Ovary (tissue), 9 donors: ENCODE data around the gene HEPH. TPM values are rescaled to one million over a fixed set of nuclear protein-coding genes. Genes with fewer than 3 reads are reported as not detected.

Experiments used
- DNase-seq, 5 donors: peaks; one replicate each; pipeline ENCODE4 v3.0.0-alpha.2; 2019 to 2020
- H3K27ac ChIP-seq, 2 donors: fragments of 200-600 bp; one replicate each; pipeline versions ENCODE4 v1.5.1 to v1.8.0; 2019 to 2022
- H3K27me3 ChIP-seq: fragments of 200-600 bp; one replicate; pipeline ENCODE4 v1.8.0; 2022
- H3K36me3 ChIP-seq: fragments of 200-600 bp; sonication (generic); one replicate; pipeline ENCODE4 v1.5.1; 2019
- H3K4me1 ChIP-seq: one replicate; pipeline ENCODE4 v1.8.1; 2013; ENCODE audit warnings: mild to moderate bottlenecking, moderate library complexity; ENCODE audit not compliant: insufficient read depth
- H3K4me3 ChIP-seq: fragments of 200-600 bp; sonication (generic); one replicate; pipeline ENCODE4 v1.5.1; 2017
- H3K9me3 ChIP-seq, 2 donors: fragments of 200-600 bp in 1 of 2; sonication (generic) in 1 of 2; one replicate each; pipeline versions ENCODE4 v1.5.1 to v1.8.1; 2013 to 2019; ENCODE audit warnings: mild to moderate bottlenecking in 1 of 2, moderate library complexity in 1 of 2
- EP300 ChIP-seq: sonication (generic); formaldehyde crosslinking; IDR thresholded peaks from one replicate; pipeline ENCODE4 v1.6.1; 2017; ENCODE audit warnings: antibody characterized with exemption
- POLR2A ChIP-seq: fragments of 450-650 bp; IDR thresholded peaks from one replicate; pipeline ENCODE4 v1.6.1; 2017; ENCODE audit warnings: antibody characterized with exemption, mild to moderate bottlenecking, moderate library complexity
- WGBS, 3 donors: extraction: QIAGEN DNeasy Blood & Tissue Kit in 1 of 3; methylation state at CpG; one replicate each; pipeline versions ENCODE4 v1.1.5 to v1.1.7; 2013 to 2017; 5-methylcytosine and 5-hydroxymethylcytosine counted together
- intact Hi-C, 4 donors: fragments of 100-400 bp; cut with DNase I; formaldehyde crosslinking; loops; one replicate each; pipeline versions ENCODE4 v1.11.0 to v1.15.1; 2022 to 2023
- polyA plus RNA-seq, 2 donors: library from polyadenylated mRNA; stranded (reverse); fragments of 200-250 nt in 1 of 2; fragments of 350-450 nt in 1 of 2; fragmentation: Illumina TruSeq in 1 of 2; extraction: RNeasy Lipid Tissue Mini Kit (QIAGEN cat#74804) in 1 of 2; gene quantifications; one replicate each; pipeline ENCODE4 v1.2.3, GENCODE V29; 2013 to 2014
- total RNA-seq, 7 donors: library from RNA; depleted of rRNA in 2 of 7; stranded (reverse); fragments of >200 nt in 2 of 7; fragmentation: NEBNext Ultra II Directional in 3 of 7; extraction: Animal tissue kit (Norgen Biotek cat#: 25700) in 3 of 7; gene quantifications; one replicate each; pipeline versions ENCODE4 v1.1.0 to v1.2.4, GENCODE V29; 2016 to 2023
- TF ChIP-seq, protein P1 (sequence below), 3 donors: fragments of 450-650 bp in 2 of 3; fragments of 200-600 bp in 1 of 3; IDR thresholded peaks; one replicate each; pipeline versions ENCODE4 v1.5.1 to v1.8.0; 2016 to 2022; ENCODE audit warnings: antibody characterized with exemption in 3 of 3, mild to moderate bottlenecking in 1 of 3
- donor health status: DM: no; HTN: no; CAD: no; lungs with moderate emphysema.
- donor health status: DM: no; HTN: no; CAD: no.
- donor health status: Bipolar disorder and iron deficiency.
- donor health status: DM: yes; HTN: yes; CAD: no.
- donor health status: DM: no; HTN: no; CAD: no.
- donor health status: DM: yes; HTN: yes; CAD: no.

HEPH gene
- total and polyA plus RNA-seq, 9 donors, result 17.1 to 56.9 (median 21.0) TPM

DNA sequence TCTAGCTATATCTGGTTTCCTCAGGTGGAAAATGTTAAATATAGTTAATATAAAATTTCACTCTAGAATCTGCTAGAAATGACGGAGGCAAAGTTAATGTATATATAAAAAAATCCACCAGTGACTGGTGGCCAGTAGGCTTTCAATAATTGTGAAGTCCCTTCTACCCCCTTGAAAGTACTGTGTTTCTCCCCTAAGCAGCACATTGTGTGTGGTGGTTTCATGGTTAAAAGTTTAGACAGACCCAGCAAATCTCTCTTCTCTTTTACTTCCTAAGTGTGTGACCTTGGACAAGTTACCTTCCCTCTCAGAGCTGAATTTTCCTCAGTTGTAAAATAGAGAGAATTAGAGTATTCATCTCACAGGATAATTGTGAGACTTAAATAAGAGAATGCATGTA, 600 bp upstream of the HEPH start:
- Histone ChIP-seq H3K4me1 (no peaks in the 10 kb centered on the region), H3K27ac (no peak overlapping the region), H3K27me3 (no peaks in the 10 kb centered on the region), H3K9me3 (no peaks in the 10 kb centered on the region), H3K4me3 (no peak overlapping the region), H3K36me3 (no peaks in the 10 kb centered on the region)
- 49 to 62% (median 60%) methylated on average over 1 of the region's 1 CpG for WGBS, 3 donors
- TF ChIP-seq POLR2A (no peak), EP300 (no peak)
- TF ChIP-seq, protein P1, sequence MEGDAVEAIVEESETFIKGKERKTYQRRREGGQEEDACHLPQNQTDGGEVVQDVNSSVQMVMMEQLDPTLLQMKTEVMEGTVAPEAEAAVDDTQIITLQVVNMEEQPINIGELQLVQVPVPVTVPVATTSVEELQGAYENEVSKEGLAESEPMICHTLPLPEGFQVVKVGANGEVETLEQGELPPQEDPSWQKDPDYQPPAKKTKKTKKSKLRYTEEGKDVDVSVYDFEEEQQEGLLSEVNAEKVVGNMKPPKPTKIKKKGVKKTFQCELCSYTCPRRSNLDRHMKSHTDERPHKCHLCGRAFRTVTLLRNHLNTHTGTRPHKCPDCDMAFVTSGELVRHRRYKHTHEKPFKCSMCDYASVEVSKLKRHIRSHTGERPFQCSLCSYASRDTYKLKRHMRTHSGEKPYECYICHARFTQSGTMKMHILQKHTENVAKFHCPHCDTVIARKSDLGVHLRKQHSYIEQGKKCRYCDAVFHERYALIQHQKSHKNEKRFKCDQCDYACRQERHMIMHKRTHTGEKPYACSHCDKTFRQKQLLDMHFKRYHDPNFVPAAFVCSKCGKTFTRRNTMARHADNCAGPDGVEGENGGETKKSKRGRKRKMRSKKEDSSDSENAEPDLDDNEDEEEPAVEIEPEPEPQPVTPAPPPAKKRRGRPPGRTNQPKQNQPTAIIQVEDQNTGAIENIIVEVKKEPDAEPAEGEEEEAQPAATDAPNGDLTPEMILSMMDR (IDR thresholded peaks at IDR 0.05), result no peak
- no peak for DNase-seq
- intact Hi-C loops, result no loop called here

DNA sequence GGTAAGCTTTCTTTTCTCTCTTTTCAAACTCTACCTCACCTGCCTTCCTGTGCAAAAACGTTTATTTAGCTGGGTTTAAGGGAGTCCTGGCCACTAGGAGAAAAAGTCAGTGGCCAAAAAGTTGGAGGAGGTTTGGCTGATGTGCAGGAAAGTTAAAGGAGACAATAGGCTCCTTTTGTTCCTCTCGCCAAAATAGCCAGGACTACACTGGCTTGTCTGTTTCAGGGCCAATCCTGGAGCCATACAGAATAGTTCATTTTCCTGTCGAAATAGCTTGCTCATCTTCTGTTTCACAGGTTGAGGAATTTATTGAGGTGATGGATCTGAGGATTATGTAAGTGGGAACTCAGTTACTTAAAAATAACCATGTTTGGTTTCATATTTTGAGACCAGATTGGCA, 423 bp downstream of the HEPH start:
- no peak for TF ChIP-seq EP300
- TF ChIP-seq, protein P1 (IDR thresholded peaks at IDR 0.05), result no peak

DNA sequence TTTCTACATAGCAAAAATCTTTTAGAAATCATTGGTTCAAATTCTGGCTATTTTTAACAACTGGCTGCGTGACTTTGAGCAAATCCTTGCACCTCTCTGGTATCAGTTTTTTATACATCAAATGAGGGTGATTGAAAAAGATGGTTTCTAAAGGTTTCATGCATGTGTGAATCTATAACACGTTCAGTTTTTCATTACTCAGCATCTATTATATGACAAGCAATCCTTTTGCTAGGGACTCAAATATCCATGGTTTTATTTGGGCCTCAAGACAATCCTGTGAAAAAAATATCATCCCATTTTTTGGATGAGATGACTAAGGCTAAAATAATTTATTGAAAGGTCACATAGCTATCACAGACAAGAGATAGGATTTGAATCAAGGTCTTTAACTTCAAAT, 884 bp downstream of the HEPH start:
- TF ChIP-seq EP300 (no peak), POLR2A (no peak)
- TF ChIP-seq, protein P1 (IDR thresholded peaks at IDR 0.05), result no peak
- Histone ChIP-seq H3K4me3 (peak overlapping the region; percentile 21), H3K4me1 (no peaks in the 10 kb centered on the region), H3K27me3 (no peaks in the 10 kb centered on the region), H3K9me3 (no peaks in the 10 kb centered on the region), H3K36me3 (no peaks in the 10 kb centered on the region), H3K27ac (no peak overlapping the region)
- WGBS, 3 donors, result 9 to 14% (median 12%) methylated on average over 2 of the region's 2 CpGs
- no peak for DNase-seq
- intact Hi-C loops, result no loop called here

More for the DNA sequence above, 423 bp downstream of the HEPH start:
- Histone ChIP-seq H3K27me3 (no peaks in the 10 kb centered on the region), H3K27ac (no peak overlapping the region), H3K4me3 (peak overlapping the region; percentile 21), H3K4me1 (no peaks in the 10 kb centered on the region), H3K9me3 (no peaks in the 10 kb centered on the region), H3K36me3 (no peaks in the 10 kb centered on the region)
- 8 to 17% (median 16%) methylated on average over 3 of the region's 3 CpGs for WGBS, 3 donors
- no peak for DNase-seq
- intact Hi-C loops, result no loop called here

DNA sequence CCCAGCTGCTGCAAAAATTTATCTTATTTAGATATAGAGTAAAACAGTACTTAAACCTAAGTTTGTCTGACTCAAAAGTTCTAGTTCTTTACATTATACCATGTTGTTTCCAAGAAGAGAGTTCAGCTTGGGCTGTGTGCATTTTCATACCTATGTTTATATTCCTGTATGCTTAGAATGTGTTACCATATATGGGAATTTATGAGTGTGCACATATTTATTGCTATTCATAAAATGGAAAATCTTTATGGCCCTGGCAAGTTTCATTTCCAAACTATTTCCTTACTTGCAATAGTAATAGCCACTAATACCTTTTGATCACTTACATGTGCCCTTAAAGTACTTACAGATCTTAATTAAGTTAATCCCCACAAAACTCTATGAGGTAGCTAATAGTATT, 2.6 kb downstream of the HEPH start:
- H3K9me3 ChIP-seq, result no peaks in the 10 kb centered on the region
- no peak overlapping the region for H3K4me3 ChIP-seq
- no peaks in the 10 kb centered on the region for H3K27me3 ChIP-seq
- DNase-seq, result no peak
- H3K36me3 ChIP-seq, result no peaks in the 10 kb centered on the region
- no peak overlapping the region for H3K27ac ChIP-seq
- H3K4me1 ChIP-seq, result no peaks in the 10 kb centered on the region
- intact Hi-C loops, result no loop called here
- TF ChIP-seq EP300 (no peak), POLR2A (no peak)
- TF ChIP-seq, protein P1 (IDR thresholded peaks at IDR 0.05), result no peak

DNA sequence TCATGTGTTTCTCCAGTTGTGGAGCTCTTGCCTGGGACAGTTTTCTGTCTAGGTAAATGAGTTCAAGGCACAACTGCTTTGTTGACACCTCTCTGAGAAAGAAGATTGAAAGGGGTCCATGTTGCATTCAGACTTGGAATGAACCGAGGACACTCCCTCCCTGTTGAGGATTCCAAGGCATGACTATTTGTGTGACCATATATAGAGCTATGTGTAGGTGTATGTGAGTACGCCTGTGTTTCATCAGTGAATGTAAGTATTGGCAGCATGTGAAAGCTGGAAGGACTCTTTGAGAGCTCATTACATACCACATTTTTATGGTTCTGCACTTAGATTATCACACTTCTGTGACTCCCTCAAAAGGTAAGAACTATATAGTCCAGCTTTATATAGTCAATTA, 3.4 kb downstream of the HEPH start:
- 42 to 62% (median 52%) methylated on average over 2 of the region's 2 CpGs for WGBS, 3 donors
- no peaks in the 10 kb centered on the region for H3K36me3 ChIP-seq
- no peak overlapping the region for H3K27ac ChIP-seq
- no peaks in the 10 kb centered on the region for H3K27me3 ChIP-seq
- no peaks in the 10 kb centered on the region for H3K9me3 ChIP-seq
- TF ChIP-seq EP300 (no peak), POLR2A (no peak)
- TF ChIP-seq, protein P1 (IDR thresholded peaks at IDR 0.05), result no peak
- intact Hi-C loops, result no loop called here
- H3K4me1 ChIP-seq, result no peaks in the 10 kb centered on the region
- no peak overlapping the region for H3K4me3 ChIP-seq
- DNase-seq, result no peak
